Measurements from ENCODE around the gene SLC9A2.

DNA sequence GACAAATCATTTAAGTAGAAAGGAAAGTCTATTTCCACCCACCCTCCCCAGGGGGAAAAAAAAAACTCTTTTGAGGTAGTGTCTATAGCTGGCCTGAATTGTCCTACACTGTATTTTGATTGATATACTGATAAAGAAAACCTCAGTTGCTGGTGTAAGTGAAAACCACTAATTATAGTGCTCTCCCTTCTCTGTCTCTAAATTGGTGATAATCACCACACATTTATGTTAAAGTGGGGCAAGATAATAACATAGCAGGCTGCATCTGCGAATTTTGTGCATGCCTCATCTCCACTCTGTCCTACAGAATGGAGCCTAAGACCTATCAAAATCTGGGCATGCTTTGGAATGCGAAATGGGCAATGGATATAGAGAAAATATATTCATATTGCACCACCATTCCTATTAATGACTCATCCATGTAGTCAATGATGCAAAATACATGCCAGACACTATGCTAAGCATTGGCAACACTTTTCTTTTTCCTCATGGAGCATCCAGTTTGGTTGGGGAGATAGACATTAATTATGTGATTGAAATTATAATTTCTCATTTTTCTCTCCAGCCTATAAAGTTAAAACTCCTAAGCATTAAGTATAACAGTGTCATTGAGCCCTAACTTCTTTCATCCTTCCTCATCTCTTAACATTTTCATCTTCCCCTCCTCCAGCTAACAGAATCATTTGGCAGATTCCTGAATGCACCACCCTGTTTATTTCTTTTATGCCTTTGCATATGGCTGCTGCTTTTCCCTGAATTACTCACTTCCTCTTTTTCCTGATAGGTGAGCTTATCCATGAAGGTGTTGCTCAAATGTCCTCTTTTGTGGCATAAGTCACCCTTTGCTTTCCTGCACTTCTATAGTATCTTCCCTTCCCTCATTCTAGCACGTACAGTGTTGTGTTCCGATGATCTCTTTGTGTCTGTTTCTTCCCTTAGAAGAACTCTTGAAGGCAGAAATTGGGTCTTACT lies 58.2 kb downstream of the SLC9A2 start:
- no peak for TF ChIP-seq EZH2 (IDR thresholded peaks at IDR 0.05; ENCODE audit: low read length, unreplicated experiment)
- TF ChIP-seq, protein P1, sequence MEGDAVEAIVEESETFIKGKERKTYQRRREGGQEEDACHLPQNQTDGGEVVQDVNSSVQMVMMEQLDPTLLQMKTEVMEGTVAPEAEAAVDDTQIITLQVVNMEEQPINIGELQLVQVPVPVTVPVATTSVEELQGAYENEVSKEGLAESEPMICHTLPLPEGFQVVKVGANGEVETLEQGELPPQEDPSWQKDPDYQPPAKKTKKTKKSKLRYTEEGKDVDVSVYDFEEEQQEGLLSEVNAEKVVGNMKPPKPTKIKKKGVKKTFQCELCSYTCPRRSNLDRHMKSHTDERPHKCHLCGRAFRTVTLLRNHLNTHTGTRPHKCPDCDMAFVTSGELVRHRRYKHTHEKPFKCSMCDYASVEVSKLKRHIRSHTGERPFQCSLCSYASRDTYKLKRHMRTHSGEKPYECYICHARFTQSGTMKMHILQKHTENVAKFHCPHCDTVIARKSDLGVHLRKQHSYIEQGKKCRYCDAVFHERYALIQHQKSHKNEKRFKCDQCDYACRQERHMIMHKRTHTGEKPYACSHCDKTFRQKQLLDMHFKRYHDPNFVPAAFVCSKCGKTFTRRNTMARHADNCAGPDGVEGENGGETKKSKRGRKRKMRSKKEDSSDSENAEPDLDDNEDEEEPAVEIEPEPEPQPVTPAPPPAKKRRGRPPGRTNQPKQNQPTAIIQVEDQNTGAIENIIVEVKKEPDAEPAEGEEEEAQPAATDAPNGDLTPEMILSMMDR (conservative IDR thresholded peaks at IDR 0.05; ENCODE audit: low read depth, low read length): no peak
- TF ChIP-seq EZH2phosphoT487 (IDR thresholded peaks at IDR 0.05; ENCODE audit: borderline replicate concordance, low read length): no peak

Measured in PC-3 (cell line).